Caki2 (cell line): ENCODE data around the gene NCMAP. TPM values are rescaled to one million over a fixed set of nuclear protein-coding genes. Genes with fewer than 3 reads are reported as not detected.

Experiments
- DNase-seq: peaks from one replicate; pipeline ENCODE4 v3.0.0-alpha.2; 2015; ENCODE audit warnings: low read depth
- in situ Hi-C: cut with HindIII; loops from 2 replicates; pipeline ENCODE4 v1.10.0; 2016; ENCODE audit warnings: low sequenced_read_pairs, low pct_unique_long_range_greater_than_20kb, mixed read lengths
- total RNA-seq: library from RNA; depleted of rRNA; stranded (reverse); fragments of >200 nt; shearing (Covaris generic); gene quantifications from 2 replicates; pipeline ENCODE4 v1.2.3, GENCODE V29; 2014; ENCODE audit warnings: low replicate concordance

Gene NCMAP
- total RNA-seq, 1 experiment from 2014 or later = not detected

DNA sequence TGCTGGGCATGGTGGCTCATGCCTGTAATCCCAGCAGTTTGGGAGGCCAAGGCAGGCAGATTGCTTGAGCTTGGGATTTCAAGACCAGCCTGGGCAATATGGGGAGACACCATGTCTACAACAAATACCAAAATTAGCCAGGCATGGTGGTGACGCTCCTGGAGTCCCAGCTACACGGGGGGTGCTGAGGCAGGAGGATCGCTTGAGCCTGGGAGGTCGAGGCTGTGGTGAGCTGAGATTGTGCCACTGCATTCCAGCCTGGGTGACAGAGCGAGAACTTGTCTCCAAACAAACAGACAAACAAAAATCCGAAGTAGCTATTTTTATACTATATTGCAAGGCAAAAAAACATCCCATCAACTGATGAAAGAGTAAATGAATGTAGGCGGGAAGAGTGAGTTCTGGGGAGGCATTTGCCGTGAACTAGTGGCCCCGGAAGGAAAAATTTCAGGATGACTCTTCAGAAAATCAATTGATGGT, 40.6 kb downstream of the NCMAP start:
- in situ Hi-C loops = no loop called here
- no peak for DNase-seq

DNA sequence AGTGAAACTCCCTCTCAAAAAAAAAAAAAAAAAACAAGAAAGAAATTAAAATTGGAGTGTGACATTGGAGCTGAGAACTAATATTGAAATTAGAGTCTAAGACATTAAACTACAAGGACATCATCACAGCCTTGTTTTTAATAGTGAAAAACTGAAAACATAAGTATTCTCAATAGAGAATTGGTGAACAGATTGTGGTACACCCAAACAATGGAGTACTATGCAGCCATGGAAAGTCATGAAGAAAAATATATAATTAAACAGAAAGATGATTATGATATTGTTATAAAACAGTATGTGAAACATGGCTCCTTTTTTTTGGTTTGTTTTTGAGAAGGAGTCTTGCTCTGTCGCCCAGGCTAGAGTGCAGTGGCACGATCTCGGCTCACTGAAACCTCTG, 43.4 kb downstream of the NCMAP start:
- DNase-seq = no peak
- in situ Hi-C loops = no loop called here

DNA sequence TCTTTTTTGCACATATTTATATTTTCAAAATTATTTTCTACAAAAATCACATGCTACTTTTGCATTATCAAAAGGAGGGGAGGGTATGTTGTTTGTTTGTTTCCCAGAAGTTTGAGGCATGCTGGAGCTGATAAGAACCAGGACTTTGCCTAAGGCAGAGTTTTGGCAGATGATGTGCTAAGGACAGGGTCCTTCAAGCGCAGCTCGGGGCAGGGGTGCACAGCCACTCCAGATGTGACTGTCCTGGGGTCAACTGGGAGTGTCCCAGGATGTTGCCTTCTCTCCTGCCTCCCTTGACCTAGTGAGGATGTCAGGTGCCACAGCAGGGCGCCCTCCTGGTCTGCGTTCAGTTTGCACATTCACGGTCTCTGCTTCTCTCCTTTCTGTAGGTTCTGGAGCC, 44.7 kb downstream of the NCMAP start:
- no peak for DNase-seq
- in situ Hi-C loops = no loop called here

DNA sequence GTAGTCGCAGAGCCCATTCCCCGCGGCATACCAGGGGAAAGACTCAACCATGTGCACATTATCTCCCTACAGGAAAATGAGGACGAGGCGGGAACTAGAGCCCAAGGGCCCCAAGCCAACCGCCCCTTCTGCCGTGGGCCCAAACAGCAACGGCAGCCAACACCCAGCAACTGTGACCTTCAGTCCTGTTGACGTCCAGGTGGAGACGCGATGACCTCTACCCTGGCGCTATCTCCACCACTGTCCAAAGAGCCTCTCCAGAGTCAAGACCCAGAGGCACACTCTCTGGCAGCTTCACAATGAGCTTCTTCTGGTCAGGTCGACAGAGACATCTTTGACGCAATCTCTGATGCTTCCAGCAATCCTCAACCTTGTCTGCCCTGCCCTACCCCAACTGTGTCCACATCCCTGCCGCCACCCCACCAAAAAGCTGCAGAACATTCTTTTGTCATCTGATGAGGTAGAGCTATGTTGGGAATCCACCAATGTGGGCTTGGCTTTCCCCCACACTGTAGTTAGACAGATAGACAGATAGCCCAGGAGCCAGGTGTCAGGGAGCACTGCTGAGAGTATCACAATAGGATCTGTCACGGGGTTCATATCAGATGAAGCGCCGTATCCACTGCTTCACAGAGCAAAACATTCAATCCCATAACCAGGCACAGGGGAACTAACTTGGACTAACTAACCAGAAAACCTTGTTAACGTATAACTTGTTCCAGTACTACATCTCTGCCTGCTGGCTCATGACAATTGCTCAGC, 49.8 kb downstream of the NCMAP start:
- in situ Hi-C loops = no loop called here
- peak; percentile 47 for DNase-seq

DNA sequence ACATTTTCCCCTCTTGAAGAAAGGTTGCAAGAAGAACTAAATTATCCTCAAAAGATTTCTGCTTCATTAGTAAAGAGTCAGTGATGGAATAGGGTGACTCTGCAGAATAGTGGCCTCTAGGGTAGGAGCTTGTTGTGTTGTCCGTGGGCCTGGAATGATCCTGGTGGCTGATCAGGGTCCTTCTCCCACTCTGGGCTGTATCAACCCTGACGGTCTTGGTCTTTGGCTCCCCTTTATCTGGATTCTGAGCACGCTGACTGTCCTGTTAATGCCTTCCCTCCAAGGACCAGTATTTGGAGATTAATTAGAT, 50.4 kb downstream of the NCMAP start:
- DNase-seq = no peak
- in situ Hi-C loops = no loop called here

DNA sequence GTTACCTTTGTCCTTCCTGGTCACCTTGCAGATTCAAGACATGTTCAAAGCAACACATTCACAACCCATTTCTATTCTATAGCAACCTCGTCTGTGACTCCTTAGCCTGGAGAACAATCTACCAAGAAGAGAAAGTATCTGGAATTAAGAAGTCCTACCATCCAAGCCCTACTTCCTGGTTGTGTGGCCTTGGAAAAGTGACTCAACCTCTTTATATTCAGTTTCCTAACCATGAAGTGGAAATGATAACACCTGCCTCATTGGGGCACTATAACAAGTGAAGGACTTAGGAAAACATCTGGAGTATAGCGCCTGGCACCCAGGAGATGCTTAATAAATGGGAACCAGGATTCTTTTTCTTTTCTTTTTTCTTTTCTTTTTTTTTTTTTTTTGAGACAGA, 50.7 kb downstream of the NCMAP start:
- in situ Hi-C loops = no loop called here
- DNase-seq = peak; percentile 10

DNA sequence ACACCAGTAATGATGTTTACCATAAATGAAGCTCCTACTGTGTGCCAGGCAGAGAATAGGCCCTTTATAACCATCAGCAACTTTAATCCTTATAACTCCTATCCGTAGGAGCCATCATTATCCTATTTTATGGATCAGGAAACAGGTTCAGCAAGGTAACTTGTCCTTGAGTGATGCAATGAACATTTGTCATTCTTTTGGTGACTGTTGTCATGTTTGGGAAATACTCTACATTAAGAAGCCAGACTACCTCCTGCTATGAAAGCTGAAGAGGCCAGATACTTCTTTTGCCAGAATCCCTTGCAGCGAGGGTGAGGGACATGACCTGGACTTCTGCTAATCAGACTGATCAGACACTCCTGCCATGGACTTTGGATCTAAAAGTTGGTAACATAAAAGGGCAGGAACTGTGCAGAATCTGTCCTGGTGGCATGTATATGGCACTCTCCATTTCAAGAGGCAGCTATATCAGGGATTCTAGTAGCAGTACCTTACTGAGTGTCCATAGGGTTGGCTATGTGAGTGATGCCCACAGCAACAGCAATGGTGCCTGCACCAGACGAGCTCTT, 54.1 kb downstream of the NCMAP start:
- no peak for DNase-seq
- in situ Hi-C loops = no loop called here

DNA sequence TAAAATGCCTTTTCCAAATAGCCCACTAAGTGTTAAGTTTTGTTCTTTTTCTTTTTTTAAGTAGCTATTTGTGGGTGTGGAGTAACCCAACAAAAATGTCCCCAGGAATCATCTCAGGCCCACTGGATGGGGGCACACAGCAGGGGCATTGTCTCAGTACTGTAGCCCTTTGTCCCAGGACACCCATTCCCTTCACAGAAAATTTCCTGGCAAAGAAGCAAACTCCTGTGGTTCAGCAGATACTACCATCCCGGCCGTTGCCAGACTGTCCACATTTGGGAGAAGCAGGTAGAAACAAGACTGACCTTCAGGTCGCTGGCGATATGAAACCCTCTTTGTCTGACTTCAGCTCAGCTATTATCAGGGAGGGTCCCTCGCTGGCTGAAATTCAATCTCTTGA, 63.5 kb downstream of the NCMAP start:
- in situ Hi-C loops = no loop called here
- no peak for DNase-seq

DNA sequence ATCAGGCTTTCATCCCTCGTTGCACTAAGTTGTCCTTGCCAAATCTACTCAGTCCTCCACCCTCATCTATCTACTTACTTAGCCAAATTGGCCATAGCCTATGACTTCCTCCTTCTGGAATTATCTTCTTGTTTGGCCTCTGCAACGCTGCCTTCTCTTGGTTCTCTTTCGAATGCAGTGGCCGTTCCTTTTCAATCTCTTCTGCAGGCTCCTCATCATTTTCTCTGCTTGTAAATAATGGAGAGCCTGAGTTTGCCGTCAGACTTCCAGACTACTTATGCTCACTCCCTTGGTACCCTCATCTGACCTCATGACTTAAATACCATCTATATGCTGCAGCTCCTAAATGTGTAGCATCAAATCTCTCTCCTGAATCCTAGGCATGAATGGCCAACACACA, 64.8 kb downstream of the NCMAP start:
- no peak for DNase-seq
- in situ Hi-C loops = no loop called here

DNA sequence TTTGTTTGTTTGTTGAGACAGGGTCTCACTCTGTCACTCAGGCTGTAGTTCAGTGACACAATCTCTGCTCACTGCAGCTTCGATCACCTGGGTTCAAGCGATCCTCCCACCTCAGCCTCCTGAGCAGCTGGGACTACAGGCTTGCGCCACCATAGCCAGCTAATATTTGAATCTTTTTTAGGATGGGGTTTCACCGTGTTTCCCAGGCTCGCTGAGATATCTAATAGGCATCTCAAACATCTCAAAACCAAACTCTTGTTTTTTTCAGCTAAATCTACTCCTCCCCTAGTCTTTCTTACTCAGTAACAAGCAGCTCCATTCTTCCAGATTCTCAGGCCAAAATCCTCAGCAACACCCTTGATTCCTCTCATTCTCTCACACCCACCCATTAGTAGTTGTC, 65.2 kb downstream of the NCMAP start:
- no peak for DNase-seq
- in situ Hi-C loops = no loop called here

DNA sequence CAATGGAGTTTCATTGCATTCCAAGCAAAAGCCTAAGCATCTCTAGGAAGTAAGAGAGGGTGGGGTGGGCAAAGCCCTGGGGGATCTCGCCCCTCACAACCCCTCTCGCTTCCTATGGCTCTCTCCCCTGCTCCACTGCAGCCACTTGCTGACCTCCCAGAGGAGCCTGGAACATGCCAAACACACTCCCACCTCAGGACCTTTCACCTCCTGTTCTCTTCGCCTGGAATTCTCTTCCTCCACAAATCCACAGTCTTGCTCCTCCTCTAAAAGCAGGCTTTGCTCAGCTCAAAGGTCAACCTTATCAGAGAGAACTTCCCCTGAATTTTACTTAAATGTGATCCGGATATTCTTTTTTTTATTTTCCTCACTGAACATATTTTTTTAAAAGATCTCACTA, 66.3 kb downstream of the NCMAP start:
- in situ Hi-C loops = no loop called here
- no peak for DNase-seq

DNA sequence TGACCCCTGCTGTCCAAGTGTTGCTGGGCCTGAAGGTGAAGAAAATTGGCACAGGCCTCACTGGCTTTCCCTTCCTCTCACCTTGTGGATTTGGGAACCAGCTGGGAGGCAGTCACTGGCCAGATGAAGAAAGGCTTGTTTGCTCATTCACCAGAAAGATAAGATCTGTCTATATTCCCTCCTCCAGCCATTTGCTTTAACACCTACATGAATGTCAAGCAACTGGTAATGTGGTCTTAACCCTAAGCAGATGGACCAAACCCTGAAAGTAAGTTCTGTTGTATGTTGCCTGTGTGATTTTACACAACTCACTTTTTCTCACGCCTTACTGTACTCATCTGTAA, 76.9 kb downstream of the NCMAP start:
- in situ Hi-C loops = loop anchor here (10.0 to 25.0 kb wide), 2 partner anchors 221 to 438 kb away; partner anchors contain the start of genes NIPAL3 and STPG1
- DNase-seq = no peak

DNA sequence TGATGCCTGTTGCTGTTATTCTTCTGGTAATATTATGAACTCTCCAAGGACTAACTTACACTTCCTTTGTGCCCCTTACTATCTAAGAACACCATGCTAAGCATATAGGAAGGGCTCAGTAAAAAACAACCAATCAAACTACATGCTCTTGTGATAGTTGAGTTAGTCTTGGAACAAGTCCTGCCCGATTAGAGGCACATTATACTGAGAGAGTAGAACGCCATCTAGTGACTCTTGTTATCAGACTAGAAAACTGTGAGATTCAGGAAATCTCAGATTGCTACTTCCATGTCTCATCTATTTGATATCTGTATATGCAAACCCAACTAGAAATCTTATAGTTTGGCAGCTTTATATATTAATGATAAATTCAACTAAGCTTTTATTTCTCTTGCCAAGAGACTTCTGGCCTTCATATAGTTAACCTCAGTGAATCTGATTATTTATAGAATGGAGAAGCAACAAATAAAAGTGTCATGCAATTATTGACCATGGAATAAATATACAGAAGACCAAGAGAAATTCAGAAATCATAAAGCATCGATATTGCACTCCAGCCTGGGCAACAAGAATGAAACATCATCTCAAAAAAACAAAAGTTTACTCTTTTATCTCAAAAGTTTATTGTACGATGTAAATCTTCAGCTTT, 79.4 kb downstream of the NCMAP start:
- DNase-seq = peak; percentile 56
- in situ Hi-C loops = loop anchor here (10.0 to 25.0 kb wide), 2 partner anchors 223 to 441 kb away; partner anchors contain the start of genes NIPAL3 and STPG1

DNA sequence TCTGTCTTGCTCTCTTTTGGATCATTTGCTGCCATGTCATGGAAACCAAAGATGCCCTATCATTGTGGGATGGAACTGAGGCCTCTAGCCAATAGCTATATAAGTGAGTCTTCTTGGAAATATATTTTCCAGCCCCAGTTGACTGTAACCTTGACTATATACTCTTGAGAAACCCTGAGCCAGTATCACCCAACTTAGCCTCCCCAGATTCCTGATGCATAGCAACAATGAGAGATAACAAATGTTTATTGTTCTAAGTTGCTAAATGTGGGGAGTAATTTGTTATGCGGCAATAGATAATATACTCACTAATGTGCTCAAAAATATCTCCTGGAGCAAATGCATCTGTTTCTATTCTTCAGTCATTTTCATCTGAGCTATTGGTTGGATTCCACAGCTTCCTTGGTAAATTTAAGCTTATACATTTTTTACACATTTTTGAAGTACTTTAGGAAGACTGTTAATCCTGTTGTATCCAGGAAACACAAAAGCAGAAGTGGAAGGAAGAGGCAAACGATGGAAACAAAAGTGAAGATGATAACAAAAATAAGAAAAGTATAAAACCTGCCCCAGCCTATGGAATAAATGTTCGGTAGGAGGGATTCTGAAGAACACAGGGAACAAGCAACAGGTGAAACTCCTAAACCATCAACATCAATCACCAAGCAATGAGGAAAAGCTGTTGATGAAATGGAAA, 80.9 kb downstream of the NCMAP start:
- no peak for DNase-seq
- in situ Hi-C loops = loop anchor here (10.0 to 25.0 kb wide), 2 partner anchors 225 to 442 kb away; partner anchors contain the start of genes NIPAL3 and STPG1

DNA sequence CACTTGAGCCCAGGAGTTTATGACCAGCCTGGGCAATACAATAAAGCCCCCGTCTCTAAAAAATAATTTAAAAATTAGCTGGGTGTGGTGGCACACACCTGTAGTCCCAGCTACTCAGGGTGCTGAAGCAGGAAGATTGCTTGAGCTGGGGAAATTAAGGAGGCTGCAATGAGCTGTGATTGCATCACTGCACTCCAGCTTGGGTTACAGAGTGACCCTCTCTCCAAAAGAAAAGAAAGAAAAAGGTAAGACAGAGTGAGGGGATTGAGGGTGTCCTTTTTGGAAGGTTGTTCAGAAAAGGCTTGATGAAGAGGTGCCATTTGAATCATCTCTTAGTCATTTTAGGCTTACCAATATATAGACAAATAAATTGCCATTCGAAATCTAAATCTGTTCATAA, 83.2 kb downstream of the NCMAP start:
- DNase-seq = no peak
- in situ Hi-C loops = loop anchor here (10.0 to 25.0 kb wide), 2 partner anchors 227 to 444 kb away; partner anchors contain the start of genes NIPAL3 and STPG1

DNA sequence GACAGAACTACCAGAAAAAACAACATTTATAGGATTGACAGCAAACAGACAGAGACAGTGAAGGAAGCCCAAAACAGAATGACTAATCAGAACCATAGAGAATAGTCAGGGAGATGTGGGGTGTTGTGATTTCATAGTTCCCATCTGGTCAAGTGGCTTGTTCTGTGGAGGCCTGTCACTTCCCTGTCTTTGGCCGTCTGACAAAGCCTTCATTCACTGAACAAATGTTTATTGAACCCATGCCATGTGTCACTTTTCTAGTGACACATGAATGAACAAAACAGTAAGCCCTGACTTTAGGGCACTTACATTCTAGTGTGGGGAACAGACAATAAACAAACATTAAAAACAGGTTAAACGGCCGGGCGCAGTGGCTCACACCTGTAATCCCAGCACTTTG, 84.0 kb downstream of the NCMAP start:
- no peak for DNase-seq
- in situ Hi-C loops = loop anchor here (10.0 to 25.0 kb wide), 2 partner anchors 228 to 445 kb away; partner anchors contain the start of genes NIPAL3 and STPG1

DNA sequence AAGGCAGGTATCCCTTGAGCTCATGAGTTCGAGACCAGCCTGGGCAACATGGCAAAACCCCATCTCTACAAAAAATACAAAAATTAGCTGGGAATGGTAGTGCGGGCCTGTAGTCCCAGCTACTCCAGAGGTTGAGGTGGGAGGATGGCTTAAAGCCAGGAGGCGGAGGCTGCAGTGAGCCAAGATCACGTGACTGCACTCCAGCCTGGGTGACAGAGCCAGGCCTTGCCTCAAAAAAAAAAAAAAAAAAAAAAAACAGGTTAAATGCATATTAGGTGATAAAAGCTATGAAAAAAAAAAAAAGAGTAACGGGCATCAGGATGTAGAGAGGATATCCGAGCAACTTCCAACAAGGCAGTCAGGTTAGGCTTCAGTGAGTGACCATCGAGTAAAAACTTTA, 84.4 kb downstream of the NCMAP start:
- no peak for DNase-seq
- in situ Hi-C loops = loop anchor here (25.0 kb wide), 1 partner anchor 228 kb away; the partner anchor contains the start of genes NIPAL3 and STPG1

DNA sequence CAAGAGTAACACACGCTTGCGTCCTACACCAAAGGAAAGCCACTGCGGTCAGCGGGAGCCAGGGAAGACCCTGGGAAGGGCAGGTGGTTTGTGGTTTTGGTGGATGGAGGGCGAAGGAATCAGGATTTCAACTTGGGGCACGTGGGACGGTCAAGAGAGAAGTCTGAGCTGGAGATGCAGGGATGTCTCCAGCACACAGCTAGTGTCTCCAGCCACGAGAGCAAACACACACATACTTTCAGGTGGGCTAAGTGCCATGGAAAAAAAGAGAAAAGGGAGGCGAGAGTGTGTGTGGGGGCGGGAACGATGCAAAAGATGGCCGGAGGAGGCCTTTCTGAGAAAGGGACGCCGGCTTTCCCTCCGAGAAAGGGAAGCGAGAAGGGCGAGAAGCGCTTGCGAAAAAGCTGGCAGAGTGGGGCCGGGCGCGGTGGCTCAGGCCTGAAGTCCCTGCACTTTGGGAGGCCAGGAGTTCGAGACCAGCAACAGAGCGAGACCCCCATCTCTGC, 85.8 kb downstream of the NCMAP start:
- DNase-seq = no peak
- in situ Hi-C loops = loop anchor here (25.0 kb wide), 1 partner anchor 229 kb away; the partner anchor contains the start of genes NIPAL3 and STPG1
